HEK293T (cell line): Measurements from ENCODE around the gene TXK.

Experiments
- CTCF ChIA-PET: fragments of 350-600 bp; formaldehyde crosslinking; extraction: SDS; loops from one replicate; lab custom pipeline; 2021; ENCODE audit warnings: antibody characterized with exemption, inconsistent platforms; lab: Yijun Ruan, JAX
- POLR2A ChIA-PET: fragments of 350-600 bp; formaldehyde crosslinking; extraction: SDS; loops from one replicate; lab custom pipeline; 2020; ENCODE audit warnings: antibody characterized with exemption, inconsistent platforms; lab: Yijun Ruan, JAX
- DNase-seq: peaks from one replicate; pipeline ENCODE4 v3.0.0; 2012; ENCODE audit warnings: mixed read lengths; ENCODE audit errors: extremely low spot score
- ARNT ChIP-seq: fragments of 450-650 bp; IDR thresholded peaks from 2 replicates; pipeline ENCODE4 v1.6.1; 2017; ENCODE audit warnings: mild to moderate bottlenecking
- BHLHE40 ChIP-seq: fragments of 450-650 bp; IDR thresholded peaks from 2 replicates; pipeline ENCODE4 v1.6.1; 2016; ENCODE audit warnings: mild to moderate bottlenecking, moderate library complexity, borderline replicate concordance
- CTBP1 ChIP-seq: fragments of 450-650 bp; IDR thresholded peaks from 2 replicates; pipeline ENCODE4 v1.6.1; 2016; ENCODE audit warnings: borderline replicate concordance
- ELF4 ChIP-seq: fragments of 450-650 bp; IDR thresholded peaks from 2 replicates; pipeline ENCODE4 v1.6.1; 2017; ENCODE audit warnings: antibody characterized with exemption
- FOXA1 ChIP-seq: fragments of 450-650 bp; IDR thresholded peaks from 2 replicates; pipeline ENCODE4 v1.6.1; 2016; ENCODE audit warnings: mild to moderate bottlenecking
- FOXK2 ChIP-seq: fragments of 450-650 bp; IDR thresholded peaks from 2 replicates; pipeline ENCODE4 v1.6.1; 2016; ENCODE audit warnings: mild to moderate bottlenecking
- FOXM1 ChIP-seq: fragments of 450-650 bp; IDR thresholded peaks from 2 replicates; pipeline ENCODE4 v1.6.1; 2017; ENCODE audit warnings: mild to moderate bottlenecking, borderline replicate concordance
- HDGF ChIP-seq: fragments of 450-650 bp; IDR thresholded peaks from 2 replicates; pipeline ENCODE4 v1.6.1; 2017; ENCODE audit warnings: antibody characterized with exemption, borderline replicate concordance
- L3MBTL2 ChIP-seq: fragments of 450-650 bp; conservative IDR thresholded peaks from 2 replicates; pipeline ENCODE4 v1.6.1; 2016; ENCODE audit warnings: mild to moderate bottlenecking
- LEF1 ChIP-seq: fragments of 450-650 bp; IDR thresholded peaks from 2 replicates; pipeline ENCODE4 v1.6.1; 2017; ENCODE audit warnings: mild to moderate bottlenecking, borderline replicate concordance
- NFRKB ChIP-seq: fragments of 450-650 bp; IDR thresholded peaks from 2 replicates; pipeline ENCODE4 v1.6.1; 2016; ENCODE audit warnings: mild to moderate bottlenecking, moderate library complexity
- SP1 ChIP-seq: fragments of 450-650 bp; IDR thresholded peaks from 2 replicates; pipeline ENCODE4 v1.6.1; 2017
- SUZ12 ChIP-seq: fragments of 450-650 bp; IDR thresholded peaks from 2 replicates; pipeline ENCODE4 v1.6.1; 2016; ENCODE audit warnings: mild to moderate bottlenecking
- TARDBP ChIP-seq: fragments of 450-650 bp; IDR thresholded peaks from 2 replicates; pipeline ENCODE4 v1.6.1; 2016
- ZNF384 ChIP-seq: fragments of 450-650 bp; IDR thresholded peaks from 2 replicates; pipeline ENCODE4 v1.6.1; 2016
- TF ChIP-seq, protein P1 (sequence below): fragments of 450-650 bp; IDR thresholded peaks from 2 replicates; pipeline ENCODE4 v1.6.1; 2016

Gene TXK

DNA sequence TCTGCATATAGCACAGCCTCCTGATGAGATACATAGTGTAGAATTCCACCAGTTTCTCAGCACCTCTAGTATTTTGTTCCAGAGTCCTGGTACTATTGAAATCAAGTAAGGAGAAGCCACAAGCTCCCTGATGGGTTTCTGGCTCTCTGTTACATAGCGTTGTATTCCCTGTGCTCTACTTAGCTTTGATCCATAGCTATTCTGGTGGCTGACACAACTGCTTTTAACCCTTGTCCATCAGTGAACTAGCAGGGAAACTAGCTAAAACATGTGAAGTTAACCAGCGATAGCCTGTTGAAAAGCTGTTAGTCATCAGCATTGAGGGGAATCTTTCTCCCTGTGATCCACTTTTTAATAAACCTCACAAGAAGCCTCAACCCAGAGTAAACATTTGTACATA is 90.5 kb downstream of the TXK start:
- ChIA-PET POLR2A (no interaction called here), CTCF (interaction anchor here (1.6 kb wide), 1 partner anchor 10 kb away, joined by 3 read pairs; no protein-coding TSS in a partner anchor)
- DNase-seq: no peak
- TF ChIP-seq LEF1: no peak
- no peak for TF ChIP-seq ELF4
- TF ChIP-seq CTBP1: no peak
- TF ChIP-seq FOXK2: no peak
- no peak for TF ChIP-seq ZNF384
- no peak for TF ChIP-seq ARNT
- TF ChIP-seq FOXA1: no peak
- no peak for TF ChIP-seq NFRKB
- no peak for TF ChIP-seq BHLHE40
- no peak for TF ChIP-seq FOXM1
- no peak for TF ChIP-seq HDGF
- TF ChIP-seq TARDBP: no peak

DNA sequence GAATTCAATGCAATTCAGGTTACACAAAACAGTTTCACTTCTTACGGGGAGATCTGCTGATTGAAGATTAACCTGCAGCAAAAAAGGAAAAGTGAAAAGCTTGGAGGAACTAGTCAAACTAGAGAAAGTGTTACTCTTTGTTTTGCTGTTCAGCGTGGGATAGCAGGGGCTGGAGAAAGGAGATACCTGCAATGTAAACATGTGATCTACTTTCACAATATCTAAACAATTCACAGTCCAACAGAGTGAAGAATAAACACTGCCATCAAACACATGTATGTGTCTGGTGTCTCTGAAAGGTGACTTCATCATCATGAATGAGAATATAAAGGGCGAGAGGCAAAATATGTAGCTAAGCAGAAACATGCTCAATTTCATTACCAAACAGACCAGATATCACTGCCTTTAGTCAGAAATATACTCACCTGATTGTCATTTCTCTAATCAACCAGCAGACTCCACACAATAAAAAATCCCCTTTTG is 91.0 kb downstream of the TXK start:
- ChIA-PET CTCF (interaction anchor here (1.6 kb wide), 1 partner anchor 10 kb away, joined by 3 read pairs; no protein-coding TSS in a partner anchor), POLR2A (no interaction called here)

DNA sequence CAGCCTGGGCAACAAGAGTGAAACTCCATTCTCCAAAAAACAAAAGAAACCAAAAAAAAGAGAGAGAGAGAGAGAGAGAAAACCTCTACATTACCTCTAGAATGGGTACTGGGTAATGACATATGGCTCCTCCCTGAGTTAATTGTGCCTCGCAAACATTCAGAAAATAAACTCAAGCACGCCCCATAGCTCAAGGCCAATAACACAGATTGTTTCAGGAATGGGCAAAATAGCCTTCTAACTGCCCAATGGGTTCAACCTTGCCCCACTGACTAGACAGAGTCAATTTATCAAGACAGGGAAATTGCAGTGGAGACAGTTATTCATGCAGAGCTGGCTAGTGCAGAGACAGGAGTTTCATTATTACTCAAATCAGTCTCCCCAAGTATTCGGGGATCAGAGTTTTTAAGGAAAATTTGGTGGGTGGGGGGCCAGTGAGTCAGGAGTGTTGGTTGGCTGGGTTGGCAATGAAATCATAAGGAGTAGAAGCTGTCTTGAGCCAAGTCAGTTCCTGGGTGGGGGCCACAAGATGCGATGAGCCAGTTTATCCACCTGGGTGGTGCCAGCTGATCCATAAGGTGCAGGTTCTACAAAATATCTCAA is 92.4 kb downstream of the TXK start:
- ChIA-PET CTCF (interaction anchor here (0.6 to 0.7 kb wide), 2 partner anchors 35 to 76 kb away, joined by 3 read pairs; no protein-coding TSS in a partner anchor), POLR2A (no interaction called here)
- DNase-seq: no peak
- TF ChIP-seq NFRKB (no peak), FOXA1 (no peak), BHLHE40 (no peak), L3MBTL2 (no peak), LEF1 (no peak), SP1 (no peak), SUZ12 (no peak)
- TF ChIP-seq, protein P1, sequence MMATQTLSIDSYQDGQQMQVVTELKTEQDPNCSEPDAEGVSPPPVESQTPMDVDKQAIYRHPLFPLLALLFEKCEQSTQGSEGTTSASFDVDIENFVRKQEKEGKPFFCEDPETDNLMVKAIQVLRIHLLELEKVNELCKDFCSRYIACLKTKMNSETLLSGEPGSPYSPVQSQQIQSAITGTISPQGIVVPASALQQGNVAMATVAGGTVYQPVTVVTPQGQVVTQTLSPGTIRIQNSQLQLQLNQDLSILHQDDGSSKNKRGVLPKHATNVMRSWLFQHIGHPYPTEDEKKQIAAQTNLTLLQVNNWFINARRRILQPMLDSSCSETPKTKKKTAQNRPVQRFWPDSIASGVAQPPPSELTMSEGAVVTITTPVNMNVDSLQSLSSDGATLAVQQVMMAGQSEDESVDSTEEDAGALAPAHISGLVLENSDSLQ: no peak

More for the DNA sequence above, 91.0 kb downstream of the TXK start:
- DNase-seq: no peak
- TF ChIP-seq ARNT (no peak), ELF4 (no peak), L3MBTL2 (no peak), SP1 (no peak), SUZ12 (no peak), NFRKB (no peak), FOXA1 (no peak), CTBP1 (no peak), FOXM1 (no peak)
- TF ChIP-seq, protein P1: no peak

DNA sequence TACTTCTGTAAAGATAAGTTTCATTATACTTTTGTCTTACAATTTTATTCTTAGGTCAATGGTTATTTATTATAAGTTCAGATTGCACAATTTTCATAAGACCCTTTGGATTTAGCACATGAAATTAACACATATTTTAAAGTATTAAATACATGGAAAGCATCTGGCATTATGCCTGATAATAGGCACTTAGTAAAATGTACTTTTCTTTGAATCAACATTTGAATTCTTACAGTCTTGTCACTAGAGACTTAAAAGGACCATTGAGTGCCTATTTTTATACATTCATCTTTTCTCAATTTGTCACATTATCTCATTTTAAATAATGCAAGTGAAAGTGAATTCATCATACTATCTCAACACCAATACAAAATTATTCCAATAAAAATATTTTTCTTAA is 94.5 kb downstream of the TXK start:
- ChIA-PET POLR2A (no interaction called here), CTCF (interaction anchor here (0.6 kb wide), 1 partner anchor 59 kb away, joined by 3 read pairs; no protein-coding TSS in a partner anchor)
- no peak for DNase-seq
- TF ChIP-seq CTBP1: no peak
- TF ChIP-seq NFRKB: no peak
- no peak for TF ChIP-seq FOXA1
- no peak for TF ChIP-seq ARNT
- TF ChIP-seq L3MBTL2: no peak
- TF ChIP-seq FOXK2: no peak
- no peak for TF ChIP-seq TARDBP
- no peak for TF ChIP-seq FOXM1
- no peak for TF ChIP-seq SUZ12
- TF ChIP-seq BHLHE40: no peak
- no peak for TF ChIP-seq SP1
- TF ChIP-seq ZNF384: no peak
- TF ChIP-seq LEF1: no peak
- no peak for TF ChIP-seq HDGF

DNA sequence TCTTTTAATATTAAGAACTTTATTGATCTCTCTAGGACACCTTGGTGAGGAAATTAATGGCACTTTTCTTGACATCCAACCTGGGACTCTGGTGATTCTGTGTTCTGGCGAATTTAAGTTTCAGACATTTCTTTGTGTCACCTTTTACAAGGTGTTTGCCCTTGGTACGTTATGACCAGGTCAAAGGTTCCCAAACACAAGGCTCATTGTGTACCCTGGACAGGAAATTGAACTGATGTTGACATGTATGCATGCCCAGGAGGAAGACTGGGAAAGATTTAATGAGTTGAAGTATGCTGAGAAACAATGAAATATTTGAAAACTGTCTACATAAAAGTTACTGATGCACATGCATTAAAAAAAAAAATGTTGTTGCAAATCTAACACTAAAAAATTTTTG is 95.4 kb downstream of the TXK start:
- CTCF ChIA-PET: no interaction called here
- no peak for DNase-seq
- POLR2A ChIA-PET: no interaction called here
- TF ChIP-seq FOXA1 (no peak), ARNT (no peak), FOXM1 (no peak), L3MBTL2 (no peak), BHLHE40 (no peak), LEF1 (no peak), CTBP1 (no peak), HDGF (no peak), FOXK2 (no peak), SUZ12 (no peak), NFRKB (no peak), ZNF384 (no peak), ELF4 (no peak), TARDBP (no peak), SP1 (no peak)
- TF ChIP-seq, protein P1: no peak

DNA sequence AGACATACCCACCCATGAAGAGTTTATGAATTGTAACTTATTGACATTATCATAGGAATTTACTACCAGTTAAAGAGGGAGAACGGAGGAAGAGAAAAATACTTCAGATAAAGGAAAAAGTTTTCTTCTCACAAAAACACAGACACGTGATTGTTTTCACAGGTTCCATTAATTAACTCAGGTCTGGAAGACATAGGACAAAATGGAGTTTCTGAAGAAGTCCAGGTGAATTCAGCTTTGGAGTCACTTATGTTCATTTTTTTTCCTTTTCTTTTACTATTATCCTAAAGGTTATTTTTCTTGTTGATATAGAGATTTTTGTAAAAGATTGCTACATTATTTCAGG is 97.0 kb downstream of the TXK start:
- ChIA-PET POLR2A (no interaction called here), CTCF (no interaction called here)
- TF ChIP-seq FOXA1: no peak
- TF ChIP-seq, protein P1: no peak
- no peak for TF ChIP-seq FOXK2
- no peak for TF ChIP-seq ZNF384
- TF ChIP-seq NFRKB: no peak
- TF ChIP-seq L3MBTL2: no peak
- TF ChIP-seq SP1: no peak
- no peak for TF ChIP-seq ELF4
- no peak for TF ChIP-seq ARNT
- TF ChIP-seq TARDBP: no peak
- TF ChIP-seq HDGF: no peak
- DNase-seq: no peak
